K562 (cell line): Measurements from ENCODE around the gene HNRNPK. TPM values are rescaled to one million over a fixed set of nuclear protein-coding genes. Genes with fewer than 3 reads are reported as not detected.

Source experiments
- ATAC-seq: fragments of 200-7000 bp; cut with Tn5 transposase; 3 replicates; pipeline ENCODE4 v1.9.1; 2020; ENCODE audit warnings: moderate library complexity
- BruUV-seq: library from RNA; stranded (reverse); fragments of 400-500 nt; replicated peaks from 2 replicates; lab custom pipeline; 2021; lab: Mats Ljungman, UMichigan
- CTCF ChIA-PET: fragments of 300-600 bp; formaldehyde crosslinking; extraction: SDS; loops from one replicate; lab custom pipeline; 2021; ENCODE audit warnings: low intra/inter-chr PET ratio; lab: Yijun Ruan, JAX
- POLR2A ChIA-PET: fragments of 300-600, 350-650 bp; sonication (Branson Sonifier 250); formaldehyde crosslinking; extraction: SDS; loops from one replicate; lab custom pipeline; 2021; ENCODE audit warnings: antibody characterized with exemption, inconsistent platforms; lab: Yijun Ruan, JAX
- DNase-seq, 4 experiments: peaks; one replicate each; pipeline versions ENCODE4 v3.0.0 to v3.0.0-alpha.2; 2011 to 2018; ENCODE audit warnings: low spot score in 3 of 4, mixed read lengths in 3 of 4; ENCODE audit errors: extremely low read depth in 1 of 4
- FAIRE-seq: peaks from 2 replicates; lab custom pipeline; 2011; peaks lifted over from hg19 to GRCh38; lab: Jason Lieb, UNC
- H2AFZ ChIP-seq: 2 replicates; pipeline ENCODE4 v1.6.0; 2011; ENCODE audit warnings: low read depth, low read length, control low read depth, inconsistent platforms
- H3K27ac ChIP-seq: fragments of 200-600 bp; 3 replicates; pipeline ENCODE4 v1.8.0; 2011; ENCODE audit warnings: low read depth, mild to moderate bottlenecking, control low read depth, inconsistent platforms, low read length, moderate library complexity, mixed read lengths; ENCODE audit errors: extremely low read depth
- H3K27me3 ChIP-seq, 2 experiments: fragments of 300-600 bp in 1 of 2; 2 replicates in 1 of 2; 3 replicates in 1 of 2; pipeline versions ENCODE4 v1.6.0 to v1.8.0; 2011; ENCODE audit warnings: inconsistent platforms in 2 of 2, low read length in 2 of 2, mild to moderate bottlenecking in 1 of 2, mixed read lengths in 1 of 2, moderate library complexity in 1 of 2; ENCODE audit not compliant: control insufficient read depth in 2 of 2, insufficient read depth in 2 of 2
- H3K36me3 ChIP-seq: fragments of 300-600 bp; 3 replicates; pipeline ENCODE4 v1.8.0; 2011; ENCODE audit warnings: mild to moderate bottlenecking, low read length, inconsistent platforms; ENCODE audit not compliant: control insufficient read depth, insufficient read depth
- H3K4me1 ChIP-seq, 2 experiments: fragments of 200-600 bp in 1 of 2; replicated peaks in 1 of 2; 2 replicates in 1 of 2; 3 replicates in 1 of 2; pipeline versions ENCODE4 v1.5.1 to v1.8.0; 2011; ENCODE audit warnings: inconsistent platforms in 2 of 2, low read length in 2 of 2, mild to moderate bottlenecking in 1 of 2, mixed read lengths in 1 of 2, moderate library complexity in 1 of 2; ENCODE audit not compliant: control insufficient read depth in 2 of 2, insufficient read depth in 2 of 2
- H3K4me2 ChIP-seq: 2 replicates; pipeline ENCODE4 v1.6.1; 2011; ENCODE audit warnings: low read length, control low read depth, inconsistent platforms, mixed read lengths; ENCODE audit not compliant: insufficient read depth
- H3K4me3 ChIP-seq: fragments of 200-600 bp; sonication (generic), shearing (Covaris generic); 2 replicates; pipeline ENCODE4 v1.5.1; 2016; ENCODE audit warnings: control low read depth, inconsistent platforms
- H3K79me2 ChIP-seq: fragments of 200-600 bp; 3 replicates; pipeline ENCODE4 v1.8.0; 2011; ENCODE audit warnings: low read length, inconsistent platforms; ENCODE audit not compliant: control insufficient read depth, insufficient read depth
- H3K9ac ChIP-seq, 2 experiments: 2 replicates each; pipeline versions ENCODE4 v1.6.0 to v1.6.1; 2011; ENCODE audit warnings: low read depth in 2 of 2, low read length in 2 of 2, control low read depth in 1 of 2, inconsistent platforms in 1 of 2, mild to moderate bottlenecking in 1 of 2, mixed read lengths in 1 of 2; ENCODE audit not compliant: insufficient read depth in 1 of 2
- H3K9me1 ChIP-seq: one replicate; pipeline ENCODE4 v1.6.0; 2011; ENCODE audit warnings: inconsistent platforms, mild to moderate bottlenecking, low read length, moderate library complexity; ENCODE audit not compliant: control insufficient read depth, insufficient read depth
- H3K9me3 ChIP-seq: replicated peaks from 2 replicates; pipeline ENCODE4 v1.5.1; 2011; ENCODE audit warnings: low read depth, low read length, inconsistent platforms; ENCODE audit not compliant: control insufficient read depth, insufficient read depth
- H4K20me1 ChIP-seq: replicated peaks from 2 replicates; pipeline ENCODE4 v1.6.1; 2011; ENCODE audit warnings: low read length, inconsistent platforms, mixed read lengths; ENCODE audit not compliant: control insufficient read depth, insufficient read depth
- ARID4B ChIP-seq: sonication (generic); formaldehyde crosslinking; IDR thresholded peaks from 2 replicates; pipeline ENCODE4 v1.8.0; 2022; ENCODE audit warnings: mild to moderate bottlenecking, missing genetic modification reagents
- HDAC8 ChIP-seq: fragments of 450-650 bp; IDR thresholded peaks from 2 replicates; pipeline ENCODE4 v1.6.1; 2016; ENCODE audit warnings: mild to moderate bottlenecking, missing genetic modification characterization, moderate library complexity, missing compliant biosample characterization
- MIER1 ChIP-seq: fragments of 450-650 bp; IDR thresholded peaks from 2 replicates; pipeline ENCODE4 v1.6.1; 2016; ENCODE audit warnings: antibody characterized with exemption, mild to moderate bottlenecking, low read depth
- MLX ChIP-seq, 2 experiments: fragments of 450-650 bp in 1 of 2; sonication (generic) in 1 of 2; formaldehyde crosslinking; conservative IDR thresholded peaks; 2 replicates each; pipeline versions ENCODE4 v1.4.0 to v1.8.1; 2020 to 2022; ENCODE audit warnings: mild to moderate bottlenecking in 1 of 2, missing genetic modification reagents in 1 of 2
- NFE2 ChIP-seq: IDR thresholded peaks from 2 replicates; pipeline ENCODE4 v1.6.1; 2014; ENCODE audit warnings: antibody characterized with exemption, low read depth
- TBP ChIP-seq: optimal IDR thresholded peaks from 2 replicates; pipeline ENCODE3; 2011; ENCODE audit warnings: low read depth, low read length, improper control_type of control experiment
- TEAD1 ChIP-seq, 2 experiments: fragments of 450-650 bp in 1 of 2; sonication (generic) in 1 of 2; formaldehyde crosslinking; IDR thresholded peaks; 2 replicates each; pipeline versions ENCODE4 v1.4.0 to v1.8.0; 2020 to 2022; ENCODE audit warnings: mild to moderate bottlenecking in 2 of 2, missing genetic modification reagents in 1 of 2
- ZNF24 ChIP-seq: fragments of 450-650 bp; IDR thresholded peaks from 2 replicates; pipeline ENCODE4 v1.6.1; 2016
- ZNF57 ChIP-seq: fragments of 450-650 bp; formaldehyde crosslinking; IDR thresholded peaks from 2 replicates; pipeline ENCODE4 v1.4.0; 2020; ENCODE audit warnings: mild to moderate bottlenecking, moderate library complexity
- WGBS: fragments of 100-300 bp; shearing (Covaris generic); methylation state at CpG from one replicate; pipeline ENCODE4 v1.1.6; 2016; ENCODE audit warnings: low coverage, mixed read lengths; ENCODE audit not compliant: insufficient coverage; ENCODE audit errors: missing lambda C conversion rate; 5-methylcytosine and 5-hydroxymethylcytosine counted together
- in situ Hi-C: fragments of 300-500 bp; cut with MboI; formaldehyde crosslinking; loops from 4 replicates; pipeline ENCODE4 v1.15.0; 2018; ENCODE audit warnings: inconsistent platforms, mixed read lengths
- intact Hi-C: fragments of 100-400 bp; cut with micrococcal nuclease; formaldehyde crosslinking; loops from 2 replicates; pipeline ENCODE4 v1.14.2; 2022
- polyA plus RNA-seq, 8 experiments: library from polyadenylated mRNA; depleted of rRNA in 4 of 8; stranded (reverse) in 5 of 8; unstranded in 3 of 8; fragments of >200 nt; fragmentation: Nextera tagmentation in 2 of 8; fragmentation: Illumina TruSeq in 1 of 8; extraction: Ambion mirVana in 2 of 8; extraction: Trizol in 1 of 8; gene quantifications; 2 replicates each; pipeline versions ENCODE4 v1.2.1 to v1.2.3, GENCODE V29; 2011 to 2014; ENCODE audit warnings: inconsistent platforms in 1 of 8, missing spikeins in 1 of 8
- total RNA-seq, 7 experiments: library from RNA; depleted of rRNA in 6 of 7; stranded (reverse); fragments of >200 nt in 6 of 7; fragmentation: Illumina TruSeq in 2 of 7; extraction: Trizol in 2 of 7; gene quantifications; 2 replicates each; pipeline versions ENCODE4 v1.2.1 to v1.2.3, GENCODE V29; 2011 to 2021; ENCODE audit warnings: low replicate concordance in 1 of 7

Gene HNRNPK
- total and polyA plus RNA-seq, 9 of the 15 experiments (the other 6 are each of a cell fraction or from before 2014, with no cell fraction given), result 224 to 883 (median 618) TPM

DNA sequence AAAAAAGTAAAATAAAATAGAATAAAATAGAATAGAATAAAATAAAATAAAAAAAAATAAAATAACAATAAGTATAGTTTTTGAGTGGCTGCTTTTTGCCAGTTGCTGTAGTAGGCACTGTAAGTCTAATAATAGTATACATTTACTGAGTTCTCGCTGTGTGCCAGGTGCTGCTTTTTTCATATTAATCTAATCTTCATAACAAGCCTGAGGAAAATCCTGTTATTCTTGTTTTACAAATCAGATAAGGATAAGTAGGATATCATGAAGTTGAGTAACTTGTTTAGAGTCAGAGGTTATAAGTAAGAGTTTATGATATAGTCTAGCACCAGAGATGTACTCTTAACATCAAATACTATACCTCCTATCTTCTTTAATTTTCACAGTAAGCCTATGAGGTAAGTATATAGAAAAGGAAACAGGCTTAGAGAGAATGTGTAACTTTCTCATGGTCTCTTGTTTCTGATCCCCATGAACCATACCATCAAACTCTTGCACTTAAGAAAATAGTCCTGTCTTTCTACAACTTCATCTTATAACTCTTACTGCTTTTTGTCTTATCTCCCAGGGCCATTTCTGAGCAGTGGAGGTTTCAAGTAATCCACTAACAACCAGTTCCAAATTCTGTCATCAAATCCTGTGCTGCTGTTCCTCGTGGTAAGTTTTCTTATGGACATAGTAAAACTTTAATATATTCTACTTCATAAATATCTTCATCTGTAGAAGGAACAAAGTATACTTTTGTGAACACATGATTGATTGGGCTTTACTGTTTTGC lies 19.3 kb upstream of the HNRNPK start:
- no peaks in the 10 kb centered on the region for H3K9me3 ChIP-seq
- WGBS, result 54% methylated on average over 2 of the region's 2 CpGs
- ChIA-PET CTCF (no interaction called here), POLR2A (interaction anchor here (0.6 kb wide), 1 partner anchor 261 kb away, joined by 4 read pairs; no protein-coding TSS in a partner anchor)
- no peak overlapping the region for H3K9ac ChIP-seq
- no peaks in the 10 kb centered on the region for H4K20me1 ChIP-seq
- peaks cover 32% of the 10 kb centered on the region for H3K36me3 ChIP-seq
- no peaks in the 10 kb centered on the region for H3K27me3 ChIP-seq
- ATAC-seq, result no peak; the same call in 2 of the 3 replicates
- no peak for DNase-seq
- BruUV-seq, result no TSS peak
- H3K4me2 ChIP-seq, result no peak overlapping the region
- no peaks in the 10 kb centered on the region; a peak in 1 of 5 replicates for H3K4me1 ChIP-seq
- H3K27ac ChIP-seq, result no peak overlapping the region
- no peak for TF ChIP-seq TEAD1 (CRISPR knock-in tag; IDR thresholded peaks at IDR 0.05)
- TF ChIP-seq HDAC8 (tag), result no peak
- TF ChIP-seq ZNF24, result no peak
- no peak for TF ChIP-seq ARID4B (CRISPR knock-in tag)
- TF ChIP-seq ZNF57, result no peak
- no peak for TF ChIP-seq NFE2
- no peak for TF ChIP-seq TBP
- TF ChIP-seq MLX (CRISPR knock-in tag; conservative IDR thresholded peaks at IDR 0.05), result no peak
- 0 out of 2 replicates have a peak, but pooled peaks have one; percentile 59 for TF ChIP-seq MIER1
- intact Hi-C loops, result no loop called here
- no peaks in the 10 kb centered on the region for H3K9me1 ChIP-seq
- H3K79me2 ChIP-seq, result peaks cover 13% of the 10 kb centered on the region
- in situ Hi-C loops, result no loop called here
- H2AFZ ChIP-seq, result no peak overlapping the region
- H3K4me3 ChIP-seq, result no peak overlapping the region
- FAIRE-seq, result no peak
